WERI-Rb-1 (cell line): ENCODE data around the gene PBLD.

Experiments
- DNase-seq: peaks from one replicate; pipeline ENCODE4 v3.0.0-alpha.2; 2020
- H3K27ac ChIP-seq: fragments of 250-450 bp; sonication (Bioruptor Pico); 2 replicates; pipeline ENCODE4 v1.5.1; 2020; ENCODE audit warnings: mild to moderate bottlenecking, moderate library complexity
- H3K27me3 ChIP-seq: fragments of 250-450 bp; sonication (Bioruptor Pico); 2 replicates; pipeline ENCODE4 v1.5.1; 2021; ENCODE audit warnings: mild to moderate bottlenecking, low read depth, moderate library complexity; ENCODE audit not compliant: insufficient read depth, severe bottlenecking
- H3K36me3 ChIP-seq: fragments of 250-450 bp; sonication (Bioruptor Pico); 2 replicates; pipeline ENCODE4 v1.5.1; 2020; ENCODE audit warnings: mild to moderate bottlenecking, moderate library complexity
- H3K4me3 ChIP-seq: 2 replicates; pipeline ENCODE4 v1.5.1; 2011; ENCODE audit warnings: low read depth, mild to moderate bottlenecking, control low read depth, low read length
- H3K9me3 ChIP-seq: fragments of 250-450 bp; sonication (Bioruptor Pico); 2 replicates; pipeline ENCODE4 v1.5.1; 2021; ENCODE audit warnings: mild to moderate bottlenecking, moderate library complexity; ENCODE audit not compliant: severe bottlenecking
- CTCF ChIP-seq: IDR thresholded peaks from 2 replicates; pipeline ENCODE4 v1.5.1; 2011; ENCODE audit warnings: low read depth, mild to moderate bottlenecking, control low read depth, inconsistent platforms, low read length

PBLD gene

GRCh38 chr10:68239069-68239468 is 93.7 kb downstream of the PBLD start:
- no peaks in the 10 kb centered on the region for H3K27me3 ChIP-seq
- no peak overlapping the region for H3K4me3 ChIP-seq
- no peaks in the 10 kb centered on the region for H3K9me3 ChIP-seq
- H3K36me3 ChIP-seq, result no peaks in the 10 kb centered on the region
- DNase-seq, result no peak
- no peak overlapping the region for H3K27ac ChIP-seq
- no peak for TF ChIP-seq CTCF

GRCh38 chr10:68238371-68238770 is 94.4 kb downstream of the PBLD start:
- H3K27me3 ChIP-seq, result no peaks in the 10 kb centered on the region
- no peaks in the 10 kb centered on the region for H3K36me3 ChIP-seq
- no peak overlapping the region for H3K27ac ChIP-seq
- H3K4me3 ChIP-seq, result no peak overlapping the region
- no peaks in the 10 kb centered on the region for H3K9me3 ChIP-seq
- TF ChIP-seq CTCF, result no peak
- DNase-seq, result no peak

DNA sequence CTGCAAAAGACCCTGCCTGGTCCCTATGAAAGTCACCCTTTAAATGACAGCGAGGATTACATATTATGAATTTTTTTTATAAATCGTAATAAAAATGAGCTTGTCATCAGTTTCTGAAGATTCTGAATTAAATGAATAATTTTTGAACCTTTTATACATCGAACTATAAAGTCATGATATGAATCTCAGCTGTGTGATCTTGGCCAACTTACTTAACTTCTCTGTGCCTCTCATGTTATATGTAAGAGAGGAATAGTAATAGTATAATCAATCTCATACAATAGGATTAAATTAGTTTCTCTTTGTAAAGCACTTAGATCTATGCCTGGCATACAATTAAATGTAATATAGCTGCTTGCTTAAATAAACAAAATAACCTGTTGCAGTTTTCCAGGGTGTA is 95.6 kb downstream of the PBLD start:
- Histone ChIP-seq H3K4me3 (no peak overlapping the region), H3K27ac (no peak overlapping the region), H3K36me3 (no peaks in the 10 kb centered on the region), H3K27me3 (no peaks in the 10 kb centered on the region), H3K9me3 (no peaks in the 10 kb centered on the region)
- DNase-seq, result no peak
- no peak for TF ChIP-seq CTCF

DNA sequence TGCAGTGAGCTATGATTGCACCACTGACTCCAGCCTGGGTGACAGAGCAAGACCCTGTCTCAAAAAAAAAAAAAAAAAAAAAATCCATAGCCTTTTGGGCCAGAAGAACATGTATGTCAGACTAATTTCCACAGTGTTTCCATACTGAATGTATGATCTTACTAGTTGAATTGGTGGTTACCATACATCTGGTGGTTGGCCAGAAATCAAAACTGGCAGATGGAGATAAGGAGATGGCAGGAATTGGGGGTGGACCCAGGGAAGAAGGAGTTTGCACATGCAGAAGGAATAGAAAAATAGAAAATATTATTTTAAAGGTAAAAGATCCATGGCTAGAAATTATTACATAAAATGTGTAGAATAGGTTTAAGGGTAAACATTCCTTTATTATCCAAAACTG is 97.1 kb downstream of the PBLD start:
- Histone ChIP-seq H3K9me3 (no peaks in the 10 kb centered on the region), H3K27ac (no peak overlapping the region), H3K4me3 (no peak overlapping the region), H3K27me3 (no peaks in the 10 kb centered on the region), H3K36me3 (peaks cover 8% of the 10 kb centered on the region)
- no peak for TF ChIP-seq CTCF
- no peak for DNase-seq

DNA sequence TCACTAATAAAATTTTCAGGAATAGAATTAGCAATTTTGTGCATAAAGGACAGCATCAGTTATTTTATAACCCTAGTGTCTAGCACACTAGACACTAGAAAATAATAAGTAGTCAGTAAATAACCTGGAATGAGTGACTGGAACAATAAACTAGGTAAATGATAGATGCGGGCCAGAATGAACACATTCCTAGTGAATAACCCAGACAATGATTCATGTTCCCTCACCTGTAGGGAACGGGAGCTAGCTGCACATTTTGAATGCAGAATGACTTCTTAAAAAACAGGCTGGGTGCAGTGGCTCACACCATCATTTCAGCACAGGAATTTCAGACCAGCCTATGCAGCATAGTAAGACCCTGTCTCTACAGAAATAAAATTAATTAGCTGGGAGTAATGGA is 97.6 kb downstream of the PBLD start:
- Histone ChIP-seq H3K36me3 (peaks cover 8% of the 10 kb centered on the region), H3K4me3 (no peak overlapping the region), H3K27ac (no peak overlapping the region), H3K9me3 (no peaks in the 10 kb centered on the region), H3K27me3 (no peaks in the 10 kb centered on the region)
- no peak for TF ChIP-seq CTCF
- DNase-seq, result no peak

GRCh38 chr10:68233046-68233445 is 99.7 kb downstream of the PBLD start:
- H3K9me3 ChIP-seq, result no peaks in the 10 kb centered on the region
- TF ChIP-seq CTCF, result no peak
- peak overlapping the region; percentile 98; the same call in 1 of the 2 replicates for H3K27ac ChIP-seq
- no peaks in the 10 kb centered on the region for H3K27me3 ChIP-seq
- no peak for DNase-seq
- no peak overlapping the region for H3K4me3 ChIP-seq
- H3K36me3 ChIP-seq, result peaks cover 11% of the 10 kb centered on the region
